ENCODE results near the gene LEFTY1.
"Not testable (repeated sequence)": the region's sequence is repeated elsewhere in the genome, so short reads cannot be mapped to it uniquely, and the experiment has no call there.

The LEFTY1 gene

DNA sequence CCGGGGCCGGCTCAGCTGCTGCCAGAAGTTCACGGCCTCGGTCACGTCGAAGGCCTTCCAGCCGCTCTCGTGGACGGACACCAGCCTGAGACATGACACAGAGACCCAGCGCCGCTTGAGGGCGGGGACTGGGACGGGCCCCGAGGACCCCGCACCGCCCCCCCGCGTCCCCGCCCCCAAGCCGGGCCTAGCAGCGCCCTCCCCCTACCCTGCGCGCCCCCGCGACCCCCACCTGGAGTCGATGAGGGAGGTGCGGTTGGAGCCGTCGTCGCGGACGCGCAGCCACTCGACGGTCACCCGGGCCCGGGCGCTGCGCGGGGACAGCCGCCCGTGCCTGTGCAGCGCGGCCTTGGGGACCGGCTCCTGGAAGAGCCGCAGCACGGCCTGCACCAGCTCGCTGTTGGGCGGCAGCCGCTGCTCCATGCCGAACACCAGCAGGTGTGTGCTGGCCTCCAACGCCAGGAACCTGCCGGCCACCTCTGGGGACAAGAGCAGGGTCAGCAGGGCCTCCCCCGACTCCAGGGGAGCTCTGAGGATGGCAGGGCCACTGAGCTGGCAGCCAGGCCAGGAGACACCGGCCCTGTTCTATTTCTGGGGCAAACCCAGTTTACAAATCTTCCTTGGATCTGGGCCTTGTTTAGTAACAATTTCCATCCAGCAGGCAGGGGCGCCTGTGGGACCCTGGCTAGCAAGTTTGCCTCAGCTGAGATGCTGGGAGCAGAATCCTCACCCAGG, 1.2 kb downstream of the LEFTY1 start:
- not testable (repeated sequence) for H3K14ac ChIP-seq (ENCODE audit: low read length); H3K18ac ChIP-seq (ENCODE audit: low read length); H2BK120ac ChIP-seq (ENCODE audit: low read depth, low read length); H2BK15ac ChIP-seq (ENCODE audit: low read length); H2BK12ac ChIP-seq (ENCODE audit: low read length); H2AK5ac ChIP-seq (ENCODE audit: low read depth, low read length); H3K27ac ChIP-seq (replicated peaks; ENCODE audit: low read length); H3K4me3 ChIP-seq (ENCODE audit: low read length in 2 of 2); H3K4ac ChIP-seq (ENCODE audit: low read length); H3K79me1 ChIP-seq (ENCODE audit: low read depth, low read length); H2AFZ ChIP-seq (ENCODE audit: low read length); H4K91ac ChIP-seq (ENCODE audit: low read depth, low read length, poor library complexity); H2BK5ac ChIP-seq (ENCODE audit: low read length); H3K9ac ChIP-seq (ENCODE audit: low read depth, low read length, poor library complexity); H3K36me3 ChIP-seq (replicated peaks in 1 of 2; ENCODE audit: control insufficient read depth in 2 of 2, insufficient read depth in 2 of 2, low read length in 2 of 2); H3K4me2 ChIP-seq (ENCODE audit: insufficient read depth, low read length, poor library complexity, severe bottlenecking); H4K8ac ChIP-seq (ENCODE audit: low read depth, low read length); DNase-seq (ENCODE audit: low spot score); H3K9me3 ChIP-seq (replicated peaks in 1 of 2; ENCODE audit: control insufficient read depth in 2 of 2, insufficient read depth in 1 of 2, low read depth in 1 of 2, low read length in 2 of 2)
- Histone ChIP-seq H3K23ac (ENCODE audit: low read depth, low read length, poor library complexity) (peak overlapping the region; percentile 98), H3K27me3 (ENCODE audit: control insufficient read depth in 3 of 3, insufficient read depth in 3 of 3, low read depth in 1 of 3, low read length in 3 of 3) (peaks cover 0 to 26% (median 2%) of the 10 kb centered on the region in 3 experiments), H3K4me1 (ENCODE audit: control insufficient read depth in 2 of 2, insufficient read depth in 1 of 2, low read depth in 1 of 2, low read length in 2 of 2) (peaks cover 2 to 12% of the 10 kb centered on the region in 2 donors)
- WGBS, 2 donors (ENCODE audit: extremely low coverage in 2 of 2, insufficient read length in 2 of 2, insufficient replicate concordance in 1 of 2), result no CpG with 5 or more reads among the region's 56 CpGs

DNA sequence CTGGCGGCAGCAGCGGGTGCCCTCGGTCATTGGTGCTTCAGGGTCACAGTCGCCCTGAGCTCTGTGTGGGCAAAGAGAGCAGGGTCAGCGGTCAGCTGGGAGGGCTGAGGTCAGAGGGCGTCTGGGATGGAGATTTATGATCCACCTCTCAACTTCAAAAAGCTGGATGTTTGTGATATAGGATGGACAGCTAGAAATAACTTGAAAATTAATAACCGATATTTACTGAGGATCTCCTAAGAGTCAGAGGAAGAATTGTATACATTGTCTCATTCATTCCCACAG, 2.0 kb downstream of the LEFTY1 start:
- no peak overlapping the region for H2AFZ ChIP-seq (ENCODE audit: low read length)
- peak overlapping the region; percentile 99 for H3K23ac ChIP-seq (ENCODE audit: low read depth, low read length, poor library complexity)
- DNase-seq (ENCODE audit: low spot score), result no peak
- H3K27me3 ChIP-seq (ENCODE audit: control insufficient read depth in 3 of 3, insufficient read depth in 3 of 3, low read depth in 1 of 3, low read length in 3 of 3), result peaks cover 0 to 29% (median 2%) of the 10 kb centered on the region in 3 experiments
- H3K36me3 ChIP-seq (replicated peaks in 1 of 2; ENCODE audit: control insufficient read depth in 2 of 2, insufficient read depth in 2 of 2, low read length in 2 of 2), result no peaks in the 10 kb centered on the region
- no peak overlapping the region for H2AK5ac ChIP-seq (ENCODE audit: low read depth, low read length)
- H4K8ac ChIP-seq (ENCODE audit: low read depth, low read length), result no peak overlapping the region
- H3K9me3 ChIP-seq (replicated peaks in 1 of 2; ENCODE audit: control insufficient read depth in 2 of 2, insufficient read depth in 1 of 2, low read depth in 1 of 2, low read length in 2 of 2), result no peaks in the 10 kb centered on the region
- no peak overlapping the region for H2BK120ac ChIP-seq (ENCODE audit: low read depth, low read length)
- H3K4me3 ChIP-seq (ENCODE audit: low read length in 2 of 2), result no peak overlapping the region
- no peak overlapping the region for H3K18ac ChIP-seq (ENCODE audit: low read length)
- H4K91ac ChIP-seq (ENCODE audit: low read depth, low read length, poor library complexity), result no peak overlapping the region
- H3K79me1 ChIP-seq (ENCODE audit: low read depth, low read length), result no peaks in the 10 kb centered on the region
- no peak overlapping the region for H2BK15ac ChIP-seq (ENCODE audit: low read length)
- no CpG with 5 or more reads among the region's 7 CpGs for WGBS, 2 donors (ENCODE audit: extremely low coverage in 2 of 2, insufficient read length in 2 of 2, insufficient replicate concordance in 1 of 2)
- no peak overlapping the region for H3K9ac ChIP-seq (ENCODE audit: low read depth, low read length, poor library complexity)
- no peak overlapping the region for H3K27ac ChIP-seq (replicated peaks; ENCODE audit: low read length)
- H3K14ac ChIP-seq (ENCODE audit: low read length), result no peak overlapping the region
- no peak overlapping the region for H3K4ac ChIP-seq (ENCODE audit: low read length)
- H3K4me2 ChIP-seq (ENCODE audit: insufficient read depth, low read length, poor library complexity, severe bottlenecking), result no peak overlapping the region
- peaks cover 2 to 12% of the 10 kb centered on the region in 2 donors for H3K4me1 ChIP-seq (ENCODE audit: control insufficient read depth in 2 of 2, insufficient read depth in 1 of 2, low read depth in 1 of 2, low read length in 2 of 2)
- H2BK5ac ChIP-seq (ENCODE audit: low read length), result no peak overlapping the region
- no peak overlapping the region for H2BK12ac ChIP-seq (ENCODE audit: low read length)

DNA sequence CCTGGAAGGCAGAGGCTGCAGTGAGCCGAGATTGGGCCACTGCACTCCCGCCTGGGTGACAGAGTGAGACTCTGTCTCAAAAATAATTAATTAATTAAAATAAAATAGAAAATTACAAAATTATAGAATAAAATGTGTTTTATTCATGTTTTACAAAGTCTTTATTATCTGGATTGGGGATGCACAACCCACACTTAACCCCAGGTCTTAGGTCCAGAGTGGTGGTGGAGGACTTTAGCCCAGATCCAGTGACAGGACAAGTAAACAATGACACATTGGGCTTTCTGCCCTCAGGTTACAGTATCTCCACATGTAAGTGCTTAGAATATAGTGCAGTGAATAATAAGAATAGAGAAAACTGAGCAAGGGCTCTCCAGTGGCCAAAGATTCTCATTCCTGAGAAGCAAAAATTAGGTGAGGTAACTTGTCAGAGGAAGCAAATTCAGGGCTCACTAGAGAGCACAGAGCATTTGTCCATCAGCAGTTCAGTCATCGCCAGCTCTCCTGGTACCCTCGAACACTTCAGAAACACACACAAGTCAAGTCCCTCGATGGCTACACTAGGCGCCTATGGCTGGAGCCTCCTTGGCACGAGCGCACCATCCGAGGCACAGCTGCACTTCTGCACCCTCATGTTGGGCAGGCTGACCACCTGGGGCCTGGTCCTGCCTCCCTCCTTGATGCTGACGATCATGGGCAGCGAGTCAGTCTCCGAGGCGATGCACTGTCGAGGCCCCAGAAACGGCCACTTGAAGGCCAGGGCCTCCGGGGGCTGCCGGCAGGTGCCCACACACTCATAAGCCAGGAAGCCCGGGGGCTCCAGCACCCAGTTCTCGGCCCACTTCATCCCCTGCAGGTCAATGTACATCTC, 2.6 kb downstream of the LEFTY1 start:
- Histone ChIP-seq H3K27me3 (ENCODE audit: control insufficient read depth in 3 of 3, insufficient read depth in 3 of 3, low read depth in 1 of 3, low read length in 3 of 3) (peaks cover 0 to 31% (median 2%) of the 10 kb centered on the region in 3 experiments), H3K9ac (ENCODE audit: low read depth, low read length, poor library complexity) (no peak overlapping the region), H3K27ac (replicated peaks; ENCODE audit: low read length) (no peak overlapping the region), H2AK5ac (ENCODE audit: low read depth, low read length) (no peak overlapping the region), H3K79me1 (ENCODE audit: low read depth, low read length) (no peaks in the 10 kb centered on the region), H2BK5ac (ENCODE audit: low read length) (no peak overlapping the region), H3K18ac (ENCODE audit: low read length) (no peak overlapping the region), H4K91ac (ENCODE audit: low read depth, low read length, poor library complexity) (no peak overlapping the region), H3K23ac (ENCODE audit: low read depth, low read length, poor library complexity) (peak overlapping the region; percentile 99), H3K14ac (ENCODE audit: low read length) (no peak overlapping the region), H4K8ac (ENCODE audit: low read depth, low read length) (no peak overlapping the region), H3K9me3 (replicated peaks in 1 of 2; ENCODE audit: control insufficient read depth in 2 of 2, insufficient read depth in 1 of 2, low read depth in 1 of 2, low read length in 2 of 2) (no peaks in the 10 kb centered on the region), H2BK15ac (ENCODE audit: low read length) (no peak overlapping the region), H2AFZ (ENCODE audit: low read length) (no peak overlapping the region), H3K4ac (ENCODE audit: low read length) (no peak overlapping the region), H2BK12ac (ENCODE audit: low read length) (no peak overlapping the region), H3K4me1 (ENCODE audit: control insufficient read depth in 2 of 2, insufficient read depth in 1 of 2, low read depth in 1 of 2, low read length in 2 of 2) (peaks cover 5 to 14% of the 10 kb centered on the region in 2 donors), H2BK120ac (ENCODE audit: low read depth, low read length) (no peak overlapping the region), H3K4me3 (ENCODE audit: low read length in 2 of 2) (no peak overlapping the region), H3K36me3 (replicated peaks in 1 of 2; ENCODE audit: control insufficient read depth in 2 of 2, insufficient read depth in 2 of 2, low read length in 2 of 2) (no peaks in the 10 kb centered on the region), H3K4me2 (ENCODE audit: insufficient read depth, low read length, poor library complexity, severe bottlenecking) (no peak overlapping the region)
- WGBS, 2 donors (ENCODE audit: extremely low coverage in 2 of 2, insufficient read length in 2 of 2, insufficient replicate concordance in 1 of 2), result no CpG with 5 or more reads among the region's 19 CpGs
- DNase-seq (ENCODE audit: low spot score), result no peak

DNA sequence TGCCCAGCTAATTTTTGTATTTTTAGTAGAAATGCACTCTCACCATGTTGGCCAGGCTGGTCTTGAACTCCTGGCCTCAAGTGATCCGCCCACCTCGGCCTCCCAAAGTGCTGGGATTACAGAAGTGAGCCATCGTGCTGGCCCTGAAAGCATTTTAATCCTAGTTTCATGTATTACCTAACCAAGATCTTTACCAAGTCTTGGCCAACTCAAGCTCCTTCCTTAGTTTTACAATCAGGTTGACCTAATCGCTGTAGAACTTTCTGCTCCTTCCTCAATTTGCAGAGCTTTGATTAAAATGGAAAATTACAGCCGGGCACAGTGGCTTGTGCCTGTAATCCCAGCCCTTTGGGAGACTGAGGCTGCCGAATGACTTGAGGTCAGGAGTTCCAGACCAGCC, 3.6 kb downstream of the LEFTY1 start:
- H3K27me3 ChIP-seq (ENCODE audit: control insufficient read depth in 3 of 3, insufficient read depth in 3 of 3, low read depth in 1 of 3, low read length in 3 of 3), result peaks cover 0 to 32% (median 2%) of the 10 kb centered on the region in 3 experiments
- H4K91ac ChIP-seq (ENCODE audit: low read depth, low read length, poor library complexity), result no peak overlapping the region
- H2AFZ ChIP-seq (ENCODE audit: low read length), result no peak overlapping the region
- no peak overlapping the region for H3K9ac ChIP-seq (ENCODE audit: low read depth, low read length, poor library complexity)
- H2AK5ac ChIP-seq (ENCODE audit: low read depth, low read length), result no peak overlapping the region
- WGBS, 2 donors (ENCODE audit: extremely low coverage in 2 of 2, insufficient read length in 2 of 2, insufficient replicate concordance in 1 of 2), result no CpG with 5 or more reads among the region's 6 CpGs
- no peak overlapping the region for H3K18ac ChIP-seq (ENCODE audit: low read length)
- peaks cover 8 to 18% of the 10 kb centered on the region in 2 donors for H3K4me1 ChIP-seq (ENCODE audit: control insufficient read depth in 2 of 2, insufficient read depth in 1 of 2, low read depth in 1 of 2, low read length in 2 of 2)
- no peak overlapping the region for H3K4me2 ChIP-seq (ENCODE audit: insufficient read depth, low read length, poor library complexity, severe bottlenecking)
- H2BK15ac ChIP-seq (ENCODE audit: low read length), result no peak overlapping the region
- no peak overlapping the region for H2BK120ac ChIP-seq (ENCODE audit: low read depth, low read length)
- no peak overlapping the region for H4K8ac ChIP-seq (ENCODE audit: low read depth, low read length)
- H3K27ac ChIP-seq (replicated peaks; ENCODE audit: low read length), result no peak overlapping the region
- no peak overlapping the region for H3K4ac ChIP-seq (ENCODE audit: low read length)
- H3K36me3 ChIP-seq (replicated peaks in 1 of 2; ENCODE audit: control insufficient read depth in 2 of 2, insufficient read depth in 2 of 2, low read length in 2 of 2), result no peaks in the 10 kb centered on the region
- H3K4me3 ChIP-seq (ENCODE audit: low read length in 2 of 2), result no peak overlapping the region
- H3K14ac ChIP-seq (ENCODE audit: low read length), result no peak overlapping the region
- DNase-seq (ENCODE audit: low spot score), result no peak
- no peak overlapping the region for H2BK12ac ChIP-seq (ENCODE audit: low read length)
- peak overlapping the region; percentile 91 for H3K23ac ChIP-seq (ENCODE audit: low read depth, low read length, poor library complexity)
- no peak overlapping the region for H2BK5ac ChIP-seq (ENCODE audit: low read length)
- no peaks in the 10 kb centered on the region for H3K79me1 ChIP-seq (ENCODE audit: low read depth, low read length)
- H3K9me3 ChIP-seq (replicated peaks in 1 of 2; ENCODE audit: control insufficient read depth in 2 of 2, insufficient read depth in 1 of 2, low read depth in 1 of 2, low read length in 2 of 2), result no peaks in the 10 kb centered on the region

All from neuronal stem cell (in vitro differentiated cells).